Measurements from ENCODE around the gene LACTBL1. TPM values are rescaled to one million over a fixed set of nuclear protein-coding genes. Genes with fewer than 3 reads are reported as not detected.

Gene LACTBL1
- polyA plus RNA-seq, 2 donors = not detected

DNA sequence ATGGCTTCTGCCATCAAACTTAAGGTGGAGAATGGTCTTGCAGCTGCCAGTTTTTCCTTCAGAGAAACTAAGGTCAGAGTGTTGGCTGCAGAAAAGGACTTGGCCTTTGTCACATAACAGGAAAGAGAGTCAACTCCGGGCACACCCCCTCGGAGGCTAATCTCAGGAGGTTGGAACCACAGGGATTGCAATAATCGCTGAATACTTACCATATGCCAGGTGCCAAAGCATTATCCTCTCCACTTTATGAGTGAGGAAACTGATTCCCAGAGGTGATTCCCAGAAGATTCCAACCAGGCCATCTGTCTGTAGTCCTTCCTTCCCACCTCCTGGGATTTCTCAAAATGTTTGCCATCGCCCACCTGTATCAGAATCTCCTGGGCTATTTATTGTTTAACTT lies 54.0 kb downstream of the LACTBL1 start:
- H3K36me3 ChIP-seq (ENCODE audit: control insufficient read depth in 2 of 2, insufficient read depth in 2 of 2, low read length in 1 of 2) = no peaks in the 10 kb centered on the region
- peaks cover 5 to 10% of the 10 kb centered on the region in 2 donors for H3K4me1 ChIP-seq (ENCODE audit: control insufficient read depth in 2 of 2, insufficient read depth in 2 of 2, low read length in 1 of 2)
- H3K9me3 ChIP-seq (ENCODE audit: control insufficient read depth in 2 of 2, insufficient read depth in 1 of 2, low read depth in 1 of 2, low read length in 1 of 2) = no peaks in the 10 kb centered on the region
- no peak overlapping the region for H3K4me3 ChIP-seq (ENCODE audit: low read depth in 1 of 2, low read length in 2 of 2)
- no peak overlapping the region for H3K27ac ChIP-seq (ENCODE audit: low read depth in 2 of 2, low read length in 1 of 2)
- no peaks in the 10 kb centered on the region for H3K27me3 ChIP-seq (ENCODE audit: control insufficient read depth in 1 of 2, insufficient read depth in 2 of 2, low read length in 2 of 2)
- WGBS, 2 donors = 82 to 83% methylated on average over 4 of the region's 4 CpGs

GRCh38 chr1:22917989-22918388 lies 54.7 kb downstream of the LACTBL1 start:
- no peaks in the 10 kb centered on the region for H3K9me3 ChIP-seq (ENCODE audit: control insufficient read depth in 2 of 2, insufficient read depth in 1 of 2, low read depth in 1 of 2, low read length in 1 of 2)
- H3K27me3 ChIP-seq (ENCODE audit: control insufficient read depth in 1 of 2, insufficient read depth in 2 of 2, low read length in 2 of 2) = no peaks in the 10 kb centered on the region
- no peak overlapping the region for H3K4me3 ChIP-seq (ENCODE audit: low read depth in 1 of 2, low read length in 2 of 2)
- 80 to 88% methylated on average over 5 of the region's 5 CpGs for WGBS, 2 donors
- no peak overlapping the region for H3K27ac ChIP-seq (ENCODE audit: low read depth in 2 of 2, low read length in 1 of 2)
- H3K4me1 ChIP-seq (ENCODE audit: control insufficient read depth in 2 of 2, insufficient read depth in 2 of 2, low read length in 1 of 2) = peaks cover 5 to 10% of the 10 kb centered on the region in 2 donors
- H3K36me3 ChIP-seq (ENCODE audit: control insufficient read depth in 2 of 2, insufficient read depth in 2 of 2, low read length in 1 of 2) = no peaks in the 10 kb centered on the region

DNA sequence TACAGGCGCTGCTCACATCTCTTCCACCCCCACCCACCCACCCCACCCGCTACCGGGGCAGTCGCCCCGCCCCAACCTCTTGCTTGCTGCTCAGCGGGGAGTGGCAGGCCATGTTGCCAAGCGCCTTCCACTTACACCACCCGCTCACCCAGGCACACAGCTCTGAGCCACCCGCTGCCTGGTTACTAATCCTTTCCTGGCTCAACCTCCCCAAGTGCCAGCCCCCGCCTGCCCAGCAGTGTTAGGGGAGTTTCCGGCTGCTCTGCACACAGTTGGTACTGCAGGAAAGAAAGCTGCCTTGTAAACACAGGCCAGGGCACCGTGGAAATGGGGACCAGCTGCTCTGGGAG lies 56.2 kb downstream of the LACTBL1 start:
- no peak overlapping the region for H3K4me3 ChIP-seq (ENCODE audit: low read depth in 1 of 2, low read length in 2 of 2)
- 41 to 49% methylated on average over 11 to 12 of the region's 12 CpGs for WGBS, 2 donors

GRCh38 chr1:22915816-22916470 lies 56.7 kb downstream of the LACTBL1 start:
- Histone ChIP-seq H3K27me3 (ENCODE audit: control insufficient read depth in 1 of 2, insufficient read depth in 2 of 2, low read length in 2 of 2) (no peaks in the 10 kb centered on the region), H3K27ac (ENCODE audit: low read depth in 2 of 2, low read length in 1 of 2) (no peak overlapping the region), H3K36me3 (ENCODE audit: control insufficient read depth in 2 of 2, insufficient read depth in 2 of 2, low read length in 1 of 2) (no peaks in the 10 kb centered on the region), H3K4me1 (ENCODE audit: control insufficient read depth in 2 of 2, insufficient read depth in 2 of 2, low read length in 1 of 2) (peaks cover 4 to 8% of the 10 kb centered on the region in 2 donors), H3K9me3 (ENCODE audit: control insufficient read depth in 2 of 2, insufficient read depth in 1 of 2, low read depth in 1 of 2, low read length in 1 of 2) (no peaks in the 10 kb centered on the region), H3K4me3 (ENCODE audit: low read depth in 1 of 2, low read length in 2 of 2) (no peak overlapping the region)
- 50% methylated on average over 14 to 15 of the region's 15 CpGs for WGBS, 2 donors

More for the DNA sequence above, 56.2 kb downstream of the LACTBL1 start:
- H3K27ac ChIP-seq (ENCODE audit: low read depth in 2 of 2, low read length in 1 of 2) = no peak overlapping the region
- H3K4me1 ChIP-seq (ENCODE audit: control insufficient read depth in 2 of 2, insufficient read depth in 2 of 2, low read length in 1 of 2) = peaks cover 5 to 10% of the 10 kb centered on the region in 2 donors
- no peaks in the 10 kb centered on the region for H3K36me3 ChIP-seq (ENCODE audit: control insufficient read depth in 2 of 2, insufficient read depth in 2 of 2, low read length in 1 of 2)
- H3K9me3 ChIP-seq (ENCODE audit: control insufficient read depth in 2 of 2, insufficient read depth in 1 of 2, low read depth in 1 of 2, low read length in 1 of 2) = no peaks in the 10 kb centered on the region
- H3K27me3 ChIP-seq (ENCODE audit: control insufficient read depth in 1 of 2, insufficient read depth in 2 of 2, low read length in 2 of 2) = no peaks in the 10 kb centered on the region

DNA sequence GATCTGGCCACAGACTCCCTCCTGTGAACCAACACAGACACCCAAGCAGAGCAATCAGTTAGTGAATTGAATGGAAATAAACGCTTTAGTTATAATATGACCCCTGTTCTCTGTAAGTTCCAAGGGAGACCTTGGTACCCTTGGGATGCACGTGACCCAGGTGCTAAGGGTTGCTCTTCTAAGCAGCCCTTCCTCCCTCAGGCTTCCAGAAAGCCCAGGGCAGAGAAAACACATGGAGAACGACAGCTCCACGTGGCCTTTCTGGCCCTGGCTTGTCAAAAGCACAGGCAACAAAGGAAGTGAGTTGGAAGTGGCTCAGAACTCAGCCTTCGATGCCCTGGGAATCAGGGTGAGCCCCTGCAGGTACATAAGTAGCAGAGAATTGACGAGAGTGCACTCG lies 57.4 kb downstream of the LACTBL1 start:
- no peaks in the 10 kb centered on the region for H3K27me3 ChIP-seq (ENCODE audit: control insufficient read depth in 1 of 2, insufficient read depth in 2 of 2, low read length in 2 of 2)
- H3K36me3 ChIP-seq (ENCODE audit: control insufficient read depth in 2 of 2, insufficient read depth in 2 of 2, low read length in 1 of 2) = no peaks in the 10 kb centered on the region
- no peak overlapping the region for H3K4me3 ChIP-seq (ENCODE audit: low read depth in 1 of 2, low read length in 2 of 2)
- H3K9me3 ChIP-seq (ENCODE audit: control insufficient read depth in 2 of 2, insufficient read depth in 1 of 2, low read depth in 1 of 2, low read length in 1 of 2) = no peaks in the 10 kb centered on the region
- WGBS, 2 donors = 46 to 48% methylated on average over 7 of the region's 7 CpGs
- H3K4me1 ChIP-seq (ENCODE audit: control insufficient read depth in 2 of 2, insufficient read depth in 2 of 2, low read length in 1 of 2) = peaks cover 2 to 6% of the 10 kb centered on the region in 2 donors
- no peak overlapping the region for H3K27ac ChIP-seq (ENCODE audit: low read depth in 2 of 2, low read length in 1 of 2)

DNA sequence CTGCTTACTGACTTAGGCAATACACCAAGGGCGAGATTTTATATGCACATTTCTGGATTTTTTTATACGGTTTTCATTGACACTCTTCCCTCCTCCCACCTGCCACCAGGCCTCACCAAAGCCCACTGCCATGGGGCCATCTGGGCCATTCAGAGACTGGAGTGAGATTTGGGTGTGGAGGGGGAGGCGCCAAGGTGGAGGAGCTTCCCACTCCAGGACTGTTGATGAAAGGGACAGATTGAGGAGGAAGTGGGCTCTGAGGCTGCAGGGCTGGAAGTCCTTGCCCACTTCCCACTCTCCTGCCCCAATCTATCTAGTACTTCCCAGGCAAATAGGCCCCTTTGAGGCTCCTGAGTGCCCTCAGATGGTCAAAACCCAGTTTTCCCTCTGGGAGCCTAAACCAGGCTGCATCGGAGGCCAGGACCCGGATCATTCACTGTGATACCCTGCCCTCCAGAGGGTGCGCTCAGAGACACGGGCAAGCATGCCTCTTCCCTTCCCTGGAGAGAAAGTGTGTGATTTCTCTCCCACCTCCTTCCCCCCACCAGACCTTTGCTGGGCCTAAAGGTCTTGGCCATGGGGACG lies 57.9 kb downstream of the LACTBL1 start:
- H3K4me3 ChIP-seq (ENCODE audit: low read depth in 1 of 2, low read length in 2 of 2) = no peak overlapping the region
- 87 to 90% methylated on average over 8 of the region's 8 CpGs for WGBS, 2 donors
- H3K9me3 ChIP-seq (ENCODE audit: control insufficient read depth in 2 of 2, insufficient read depth in 1 of 2, low read depth in 1 of 2, low read length in 1 of 2) = no peaks in the 10 kb centered on the region
- H3K27ac ChIP-seq (ENCODE audit: low read depth in 2 of 2, low read length in 1 of 2) = no peak overlapping the region
- H3K4me1 ChIP-seq (ENCODE audit: control insufficient read depth in 2 of 2, insufficient read depth in 2 of 2, low read length in 1 of 2) = peaks cover 0 to 6% of the 10 kb centered on the region in 2 donors
- H3K36me3 ChIP-seq (ENCODE audit: control insufficient read depth in 2 of 2, insufficient read depth in 2 of 2, low read length in 1 of 2) = no peaks in the 10 kb centered on the region
- H3K27me3 ChIP-seq (ENCODE audit: control insufficient read depth in 1 of 2, insufficient read depth in 2 of 2, low read length in 2 of 2) = no peaks in the 10 kb centered on the region

DNA sequence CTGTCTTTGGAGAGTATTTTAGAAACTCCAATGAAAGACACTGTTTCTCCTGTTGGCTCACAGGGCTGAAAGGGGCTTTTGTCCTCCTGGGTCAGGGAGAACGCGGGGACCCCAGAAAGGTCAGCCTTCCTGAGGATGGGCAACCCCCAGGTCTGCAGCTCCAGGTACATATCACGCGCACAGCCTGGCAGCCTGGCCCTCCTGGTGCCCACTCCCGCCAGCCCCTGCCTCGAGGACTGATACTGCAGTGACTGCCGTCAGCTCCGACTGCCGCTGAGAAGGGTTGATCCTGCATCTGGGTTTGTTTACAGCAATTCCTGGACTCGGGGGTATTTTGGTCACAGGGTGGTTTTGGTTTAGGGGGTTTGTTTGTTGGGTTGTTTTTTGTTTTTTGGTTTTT lies 58.5 kb downstream of the LACTBL1 start:
- no peak overlapping the region for H3K27ac ChIP-seq (ENCODE audit: low read depth in 2 of 2, low read length in 1 of 2)
- H3K36me3 ChIP-seq (ENCODE audit: control insufficient read depth in 2 of 2, insufficient read depth in 2 of 2, low read length in 1 of 2) = no peaks in the 10 kb centered on the region
- WGBS, 2 donors = 88 to 91% methylated on average over 10 of the region's 10 CpGs
- H3K4me1 ChIP-seq (ENCODE audit: control insufficient read depth in 2 of 2, insufficient read depth in 2 of 2, low read length in 1 of 2) = peaks cover 0 to 6% of the 10 kb centered on the region in 2 donors
- H3K4me3 ChIP-seq (ENCODE audit: low read depth in 1 of 2, low read length in 2 of 2) = no peak overlapping the region
- H3K9me3 ChIP-seq (ENCODE audit: control insufficient read depth in 2 of 2, insufficient read depth in 1 of 2, low read depth in 1 of 2, low read length in 1 of 2) = no peaks in the 10 kb centered on the region
- H3K27me3 ChIP-seq (ENCODE audit: control insufficient read depth in 1 of 2, insufficient read depth in 2 of 2, low read length in 2 of 2) = no peaks in the 10 kb centered on the region

GRCh38 chr1:22913421-22914141 lies 59.1 kb downstream of the LACTBL1 start:
- H3K27ac ChIP-seq (ENCODE audit: low read depth in 2 of 2, low read length in 1 of 2) = no peak overlapping the region
- no peak overlapping the region for H3K4me3 ChIP-seq (ENCODE audit: low read depth in 1 of 2, low read length in 2 of 2)
- no peaks in the 10 kb centered on the region for H3K36me3 ChIP-seq (ENCODE audit: control insufficient read depth in 2 of 2, insufficient read depth in 2 of 2, low read length in 1 of 2)
- no peaks in the 10 kb centered on the region for H3K27me3 ChIP-seq (ENCODE audit: control insufficient read depth in 1 of 2, insufficient read depth in 2 of 2, low read length in 2 of 2)
- H3K9me3 ChIP-seq (ENCODE audit: control insufficient read depth in 2 of 2, insufficient read depth in 1 of 2, low read depth in 1 of 2, low read length in 1 of 2) = no peaks in the 10 kb centered on the region
- H3K4me1 ChIP-seq (ENCODE audit: control insufficient read depth in 2 of 2, insufficient read depth in 2 of 2, low read length in 1 of 2) = peaks cover 0 to 6% of the 10 kb centered on the region in 2 donors
- 78% methylated on average over 24 of the region's 24 CpGs for WGBS, 2 donors

DNA sequence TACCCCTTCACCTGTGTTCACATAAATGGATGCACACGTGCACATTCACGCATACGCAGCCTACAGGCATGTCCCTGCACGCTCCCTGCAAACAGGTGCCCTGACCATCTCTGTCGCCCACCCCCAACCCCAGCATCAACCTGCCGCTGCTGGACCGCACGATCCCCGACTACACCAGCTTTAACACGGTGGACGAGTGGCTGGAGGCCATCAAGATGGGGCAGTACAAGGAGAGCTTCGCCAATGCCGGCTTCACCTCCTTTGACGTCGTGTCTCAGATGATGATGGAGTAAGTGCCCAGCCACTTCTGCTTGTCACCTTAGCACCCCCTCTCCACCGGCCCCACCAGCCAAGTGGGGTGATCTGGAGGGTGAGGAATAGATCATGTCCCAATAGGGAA lies 60.4 kb downstream of the LACTBL1 start:
- H3K36me3 ChIP-seq (ENCODE audit: control insufficient read depth in 2 of 2, insufficient read depth in 2 of 2, low read length in 1 of 2) = no peaks in the 10 kb centered on the region
- H3K27me3 ChIP-seq (ENCODE audit: control insufficient read depth in 1 of 2, insufficient read depth in 2 of 2, low read length in 2 of 2) = no peaks in the 10 kb centered on the region
- no peaks in the 10 kb centered on the region for H3K9me3 ChIP-seq (ENCODE audit: control insufficient read depth in 2 of 2, insufficient read depth in 1 of 2, low read depth in 1 of 2, low read length in 1 of 2)
- no peak overlapping the region for H3K4me3 ChIP-seq (ENCODE audit: low read depth in 1 of 2, low read length in 2 of 2)
- H3K27ac ChIP-seq (ENCODE audit: low read depth in 2 of 2, low read length in 1 of 2) = no peak overlapping the region
- peaks cover 0 to 6% of the 10 kb centered on the region in 2 donors for H3K4me1 ChIP-seq (ENCODE audit: control insufficient read depth in 2 of 2, insufficient read depth in 2 of 2, low read length in 1 of 2)
- WGBS, 2 donors = 93 to 94% methylated on average over 16 of the region's 16 CpGs
